ENCODE results near the gene CCDC92B. TPM values are rescaled to one million over a fixed set of nuclear protein-coding genes. Genes with fewer than 3 reads are reported as not detected.

CCDC92B gene
- total and polyA plus RNA-seq, 9 of the 15 experiments (the other 6 are each of a cell fraction or from before 2014, with no cell fraction given), result not detected

DNA sequence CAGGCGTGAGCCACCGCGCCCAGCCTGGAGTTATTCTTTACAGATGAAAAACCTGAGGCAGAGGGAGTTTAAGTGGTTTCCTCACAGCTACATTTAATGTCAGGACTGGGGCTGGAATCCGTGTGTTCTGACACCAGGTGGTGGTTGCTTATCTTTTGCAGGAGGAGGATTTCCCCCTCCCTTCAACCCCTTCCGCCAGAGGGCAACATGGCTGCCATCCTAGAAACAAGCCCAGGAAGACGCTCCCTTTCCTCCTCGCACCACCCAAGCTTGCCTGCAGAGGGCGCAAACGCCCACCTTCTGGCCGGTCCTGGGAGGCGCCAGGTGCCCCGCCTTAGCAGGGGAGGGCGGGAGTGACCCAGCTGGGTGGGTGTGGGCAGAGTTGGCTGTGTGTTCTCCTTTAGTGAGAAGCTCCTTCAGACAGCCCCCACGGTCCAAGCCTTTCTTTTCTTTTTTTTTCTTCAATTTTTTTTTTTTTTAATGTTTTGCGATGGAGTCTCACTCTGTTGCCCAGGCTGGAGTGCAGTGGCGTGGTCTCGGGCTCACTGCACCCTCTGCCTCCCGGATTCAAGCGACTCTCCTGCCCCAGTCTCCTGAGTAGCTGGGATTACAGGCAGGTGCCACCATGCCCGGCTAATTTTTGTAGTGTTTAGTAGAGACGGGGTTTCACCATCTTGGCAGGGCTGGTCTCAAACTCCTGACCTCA is 36.9 kb upstream of the CCDC92B start:
- POLR2A ChIA-PET, result interaction anchor here (0.6 kb wide), 2 partner anchors 9 to 78 kb away, joined by 3 to 4 read pairs; no protein-coding TSS in a partner anchor
- Histone ChIP-seq H3K4me2 (ENCODE audit: insufficient read depth, low read length) (peak overlapping the region; percentile 53), H3K27ac (ENCODE audit: extremely low read depth, low read depth, low read length) (no peak overlapping the region), H3K79me2 (ENCODE audit: control insufficient read depth, insufficient read depth, low read length) (no peaks in the 10 kb centered on the region), H3K27me3 (ENCODE audit: control insufficient read depth in 2 of 2, insufficient read depth in 2 of 2, low read length in 2 of 2) (peaks cover 0 to 8% of the 10 kb centered on the region in 2 experiments; a peak in 2 of 5 replicates), H3K4me3 (no peak overlapping the region), H2AFZ (ENCODE audit: low read depth, low read length) (peak overlapping the region; percentile 76), H3K9me3 (replicated peaks; ENCODE audit: control insufficient read depth, insufficient read depth, low read depth, low read length) (no peaks in the 10 kb centered on the region), H3K9ac (ENCODE audit: insufficient read depth in 1 of 2, low read depth in 2 of 2, low read length in 2 of 2) (no peak overlapping the region), H3K36me3 (ENCODE audit: control insufficient read depth, insufficient read depth, low read length) (no peaks in the 10 kb centered on the region), H3K9me1 (ENCODE audit: control insufficient read depth, insufficient read depth, low read length) (no peaks in the 10 kb centered on the region), H4K20me1 (replicated peaks; ENCODE audit: control insufficient read depth, insufficient read depth, low read length) (no peaks in the 10 kb centered on the region), H3K4me1 (replicated peaks in 1 of 2; ENCODE audit: control insufficient read depth in 2 of 2, insufficient read depth in 2 of 2, low read length in 2 of 2) (peaks cover 0 to 16% of the 10 kb centered on the region in 2 experiments; a peak in 3 of 5 replicates)
- CTCF ChIA-PET (ENCODE audit: low intra/inter-chr PET ratio), result interaction anchor here (0.6 kb wide), 1 partner anchor 55 kb away, joined by 3 read pairs; no protein-coding TSS in a partner anchor
- ATAC-seq (peak; percentile 100), DNase-seq (ENCODE audit: extremely low read depth in 1 of 4, low spot score in 3 of 4) (peak; percentile 89 to 92 (median 92)), FAIRE-seq (peak; percentile 93)
- in situ Hi-C loops (cut with MboI) (no loop called here), intact Hi-C loops (cut with micrococcal nuclease) (no loop called here)
- WGBS (ENCODE audit: insufficient coverage, low coverage, missing lambda C conversion rate), result 17% methylated on average over 17 of the region's 21 CpGs
- no TSS peak for BruUV-seq (replicated peaks)
- TF ChIP-seq L3MBTL2 (IDR thresholded peaks at IDR 0.05) (0 out of 2 replicates have a peak, but pooled peaks have one; percentile 19), ESRRA (IDR thresholded peaks at IDR 0.05; ENCODE audit: borderline replicate concordance, low read depth) (peak; percentile 57; the same call in 1 of the 2 replicates), ZNF282 (CRISPR knock-in tag; IDR thresholded peaks at IDR 0.05) (no peak), SRSF3 (IDR thresholded peaks at IDR 0.05; ENCODE audit: insufficient read depth, low read length) (no peak), SMC3 (conservative IDR thresholded peaks at IDR 0.05; ENCODE audit: insufficient read depth, low read depth, low read length) (peak; percentile 44), NR2C1 (IDR thresholded peaks at IDR 0.05) (no peak), NR2C1 (tag; IDR thresholded peaks at IDR 0.05) (no peak), MYNN (IDR thresholded peaks at IDR 0.05) (0 out of 2 replicates have a peak, but pooled peaks have one; percentile 43), MYNN (CRISPR knock-in tag; IDR thresholded peaks at IDR 0.05) (no peak), NELFE (IDR thresholded peaks at IDR 0.05; ENCODE audit: insufficient read depth, insufficient read length) (no peak)
- TF ChIP-seq, protein P1, sequence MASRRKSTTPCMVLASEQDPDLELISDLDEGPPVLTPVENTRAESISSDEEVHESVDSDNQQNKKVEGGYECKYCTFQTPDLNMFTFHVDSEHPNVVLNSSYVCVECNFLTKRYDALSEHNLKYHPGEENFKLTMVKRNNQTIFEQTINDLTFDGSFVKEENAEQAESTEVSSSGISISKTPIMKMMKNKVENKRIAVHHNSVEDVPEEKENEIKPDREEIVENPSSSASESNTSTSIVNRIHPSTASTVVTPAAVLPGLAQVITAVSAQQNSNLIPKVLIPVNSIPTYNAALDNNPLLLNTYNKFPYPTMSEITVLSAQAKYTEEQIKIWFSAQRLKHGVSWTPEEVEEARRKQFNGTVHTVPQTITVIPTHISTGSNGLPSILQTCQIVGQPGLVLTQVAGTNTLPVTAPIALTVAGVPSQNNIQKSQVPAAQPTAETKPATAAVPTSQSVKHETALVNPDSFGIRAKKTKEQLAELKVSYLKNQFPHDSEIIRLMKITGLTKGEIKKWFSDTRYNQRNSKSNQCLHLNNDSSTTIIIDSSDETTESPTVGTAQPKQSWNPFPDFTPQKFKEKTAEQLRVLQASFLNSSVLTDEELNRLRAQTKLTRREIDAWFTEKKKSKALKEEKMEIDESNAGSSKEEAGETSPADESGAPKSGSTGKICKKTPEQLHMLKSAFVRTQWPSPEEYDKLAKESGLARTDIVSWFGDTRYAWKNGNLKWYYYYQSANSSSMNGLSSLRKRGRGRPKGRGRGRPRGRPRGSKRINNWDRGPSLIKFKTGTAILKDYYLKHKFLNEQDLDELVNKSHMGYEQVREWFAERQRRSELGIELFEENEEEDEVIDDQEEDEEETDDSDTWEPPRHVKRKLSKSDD (conservative IDR thresholded peaks at IDR 0.05; ENCODE audit: low read length), result peak; percentile 97
- TF ChIP-seq, protein P2, sequence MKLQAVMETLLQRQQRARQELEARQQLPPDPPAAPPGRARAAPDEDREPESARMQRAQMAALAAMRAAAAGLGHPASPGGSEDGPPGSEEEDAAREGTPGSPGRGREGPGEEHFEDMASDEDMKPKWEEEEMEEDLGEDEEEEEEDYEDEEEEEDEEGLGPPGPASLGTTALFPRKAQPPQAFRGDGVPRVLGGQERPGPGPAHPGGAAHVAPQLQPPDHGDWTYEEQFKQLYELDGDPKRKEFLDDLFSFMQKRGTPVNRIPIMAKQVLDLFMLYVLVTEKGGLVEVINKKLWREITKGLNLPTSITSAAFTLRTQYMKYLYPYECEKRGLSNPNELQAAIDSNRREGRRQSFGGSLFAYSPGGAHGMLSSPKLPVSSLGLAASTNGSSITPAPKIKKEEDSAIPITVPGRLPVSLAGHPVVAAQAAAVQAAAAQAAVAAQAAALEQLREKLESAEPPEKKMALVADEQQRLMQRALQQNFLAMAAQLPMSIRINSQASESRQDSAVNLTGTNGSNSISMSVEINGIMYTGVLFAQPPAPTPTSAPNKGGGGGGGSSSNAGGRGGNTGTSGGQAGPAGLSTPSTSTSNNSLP (IDR thresholded peaks at IDR 0.05; ENCODE audit: borderline replicate concordance, low read depth, low read length), result no peak
- TF ChIP-seq, protein P3, sequence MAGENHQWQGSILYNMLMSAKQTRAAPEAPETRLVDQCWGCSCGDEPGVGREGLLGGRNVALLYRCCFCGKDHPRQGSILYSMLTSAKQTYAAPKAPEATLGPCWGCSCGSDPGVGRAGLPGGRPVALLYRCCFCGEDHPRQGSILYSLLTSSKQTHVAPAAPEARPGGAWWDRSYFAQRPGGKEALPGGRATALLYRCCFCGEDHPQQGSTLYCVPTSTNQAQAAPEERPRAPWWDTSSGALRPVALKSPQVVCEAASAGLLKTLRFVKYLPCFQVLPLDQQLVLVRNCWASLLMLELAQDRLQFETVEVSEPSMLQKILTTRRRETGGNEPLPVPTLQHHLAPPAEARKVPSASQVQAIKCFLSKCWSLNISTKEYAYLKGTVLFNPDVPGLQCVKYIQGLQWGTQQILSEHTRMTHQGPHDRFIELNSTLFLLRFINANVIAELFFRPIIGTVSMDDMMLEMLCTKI (IDR thresholded peaks at IDR 0.05; ENCODE audit: partially characterized antibody), result no peak
- TF ChIP-seq, protein P4, sequence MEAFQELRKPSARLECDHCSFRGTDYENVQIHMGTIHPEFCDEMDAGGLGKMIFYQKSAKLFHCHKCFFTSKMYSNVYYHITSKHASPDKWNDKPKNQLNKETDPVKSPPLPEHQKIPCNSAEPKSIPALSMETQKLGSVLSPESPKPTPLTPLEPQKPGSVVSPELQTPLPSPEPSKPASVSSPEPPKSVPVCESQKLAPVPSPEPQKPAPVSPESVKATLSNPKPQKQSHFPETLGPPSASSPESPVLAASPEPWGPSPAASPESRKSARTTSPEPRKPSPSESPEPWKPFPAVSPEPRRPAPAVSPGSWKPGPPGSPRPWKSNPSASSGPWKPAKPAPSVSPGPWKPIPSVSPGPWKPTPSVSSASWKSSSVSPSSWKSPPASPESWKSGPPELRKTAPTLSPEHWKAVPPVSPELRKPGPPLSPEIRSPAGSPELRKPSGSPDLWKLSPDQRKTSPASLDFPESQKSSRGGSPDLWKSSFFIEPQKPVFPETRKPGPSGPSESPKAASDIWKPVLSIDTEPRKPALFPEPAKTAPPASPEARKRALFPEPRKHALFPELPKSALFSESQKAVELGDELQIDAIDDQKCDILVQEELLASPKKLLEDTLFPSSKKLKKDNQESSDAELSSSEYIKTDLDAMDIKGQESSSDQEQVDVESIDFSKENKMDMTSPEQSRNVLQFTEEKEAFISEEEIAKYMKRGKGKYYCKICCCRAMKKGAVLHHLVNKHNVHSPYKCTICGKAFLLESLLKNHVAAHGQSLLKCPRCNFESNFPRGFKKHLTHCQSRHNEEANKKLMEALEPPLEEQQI (IDR thresholded peaks at IDR 0.05), result no peak
